HG03571 (cell line): ENCODE data around the gene ACO1.

Experiments
- ATAC-seq: cut with Tn5 transposase; IDR thresholded peaks from one replicate; pipeline ENCODE4 v1.9.1; 2021; ENCODE audit not compliant: unreplicated experiment

ACO1 gene

GRCh38 chr9:32414856-32415255 is 30.4 kb downstream of the ACO1 start:
- ATAC-seq, result no peak

DNA sequence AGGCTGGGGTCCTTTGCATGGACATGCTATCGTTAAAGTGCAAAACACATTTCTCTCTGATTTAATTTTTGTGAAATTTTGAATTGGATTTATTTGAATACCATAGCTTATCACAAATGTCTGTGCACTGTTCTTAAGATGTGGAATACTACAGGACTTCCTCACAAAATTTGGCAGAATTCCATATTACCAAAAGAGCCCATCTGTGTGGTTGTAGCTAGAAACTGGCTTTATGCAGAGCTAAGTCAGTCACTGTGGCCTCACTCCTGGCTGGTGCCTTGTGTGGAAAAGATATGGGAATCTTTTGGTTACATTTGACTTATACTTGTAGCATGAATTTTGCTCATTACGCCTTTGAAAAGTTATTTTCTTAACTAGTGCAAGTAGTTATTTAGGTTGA is 35.5 kb downstream of the ACO1 start:
- no peak for ATAC-seq

- no peak for ATAC-seq
These were observed 37.9 kb downstream of the ACO1 start for GRCh38 chr9:32422237-32422806.

- ATAC-seq, result no peak
These were observed 38.9 kb downstream of the ACO1 start for GRCh38 chr9:32423371-32423770.

DNA sequence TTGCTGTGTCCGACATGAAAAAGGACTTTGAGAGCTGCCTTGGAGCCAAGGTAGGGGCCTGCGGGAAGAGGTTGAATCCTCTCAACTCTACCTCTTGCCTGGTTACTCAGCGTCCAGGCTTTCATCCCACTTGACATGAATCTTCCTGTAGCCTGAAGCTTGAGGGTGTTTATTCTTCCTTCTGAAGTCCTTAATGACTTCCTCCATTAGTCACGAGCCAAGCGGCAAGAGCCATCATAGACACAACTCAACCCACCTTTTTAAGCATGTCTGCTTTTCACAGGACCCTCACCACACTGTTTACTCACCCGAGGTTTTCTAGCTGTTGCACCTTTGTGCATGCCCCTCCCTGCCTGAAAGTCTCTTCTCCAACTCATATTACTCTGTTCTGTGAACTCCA is 40.2 kb downstream of the ACO1 start:
- ATAC-seq, result no peak

GRCh38 chr9:32426278-32426939 is 42.0 kb downstream of the ACO1 start:
- no peak for ATAC-seq

GRCh38 chr9:32427111-32427873 is 42.8 kb downstream of the ACO1 start:
- ATAC-seq, result no peak

DNA sequence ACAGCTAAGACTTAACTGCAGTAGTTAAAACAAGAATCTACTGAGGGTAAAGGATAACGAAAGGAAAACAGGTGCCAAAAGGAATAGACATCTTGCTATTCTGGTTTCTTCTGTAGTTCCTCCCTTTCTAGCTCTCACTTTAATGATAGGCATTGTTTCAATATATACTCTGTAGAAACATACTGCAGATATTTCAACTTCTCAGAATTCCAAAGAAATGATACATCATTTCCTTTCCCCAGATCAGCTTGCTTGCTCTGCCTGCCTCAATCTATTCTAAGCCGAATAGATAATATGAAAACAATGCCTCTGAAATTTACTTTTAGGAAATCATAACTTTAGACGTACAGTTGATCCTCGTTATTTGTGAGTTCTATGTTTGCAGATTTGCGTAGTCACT is 46.3 kb downstream of the ACO1 start:
- ATAC-seq, result no peak

DNA sequence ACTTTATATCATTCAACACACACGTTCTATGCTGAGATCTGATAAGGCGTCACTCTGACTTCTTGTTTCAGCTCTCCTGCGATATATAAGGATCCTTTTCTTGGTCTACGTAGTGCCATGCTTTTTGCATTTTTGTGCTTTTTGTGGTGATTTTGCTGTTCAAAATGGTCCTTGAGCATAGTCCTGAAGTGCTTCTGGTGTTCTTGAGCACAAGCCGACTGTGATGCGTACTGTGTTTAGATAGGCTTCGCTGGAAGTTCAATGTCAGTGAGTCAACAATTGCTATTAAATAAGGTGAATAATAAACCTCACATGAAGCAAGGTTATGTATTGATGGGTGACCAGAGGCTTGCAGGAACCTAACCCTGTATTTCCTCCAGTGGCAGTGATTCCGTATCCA is 46.8 kb downstream of the ACO1 start:
- no peak for ATAC-seq

GRCh38 chr9:32431940-32432555 is 47.6 kb downstream of the ACO1 start:
- no peak for ATAC-seq

GRCh38 chr9:32434892-32435291 is 50.4 kb downstream of the ACO1 start:
- ATAC-seq, result no peak

DNA sequence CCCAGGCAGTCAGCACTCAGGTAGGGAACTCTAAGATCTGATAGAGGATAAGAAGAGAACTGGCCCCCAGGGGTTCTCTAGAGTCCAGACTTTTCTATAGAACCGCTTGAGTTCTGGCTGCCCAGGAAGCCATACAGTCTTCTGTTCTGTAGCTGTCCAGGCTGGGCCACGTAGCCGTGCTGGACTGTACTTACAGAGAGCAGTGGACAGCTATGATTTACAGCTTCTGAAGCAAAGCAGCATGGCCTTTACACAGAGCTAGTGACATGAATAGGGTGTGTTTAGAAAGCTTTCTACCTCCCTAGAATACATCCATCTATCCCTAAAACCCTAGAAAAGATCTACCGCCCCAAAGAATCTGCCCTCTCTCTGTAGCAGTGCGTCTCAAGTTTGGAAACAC is 57.2 kb downstream of the ACO1 start:
- peak; percentile 12 for ATAC-seq

GRCh38 chr9:32442433-32442832 is 58.0 kb downstream of the ACO1 start:
- ATAC-seq, result peak; percentile 65

DNA sequence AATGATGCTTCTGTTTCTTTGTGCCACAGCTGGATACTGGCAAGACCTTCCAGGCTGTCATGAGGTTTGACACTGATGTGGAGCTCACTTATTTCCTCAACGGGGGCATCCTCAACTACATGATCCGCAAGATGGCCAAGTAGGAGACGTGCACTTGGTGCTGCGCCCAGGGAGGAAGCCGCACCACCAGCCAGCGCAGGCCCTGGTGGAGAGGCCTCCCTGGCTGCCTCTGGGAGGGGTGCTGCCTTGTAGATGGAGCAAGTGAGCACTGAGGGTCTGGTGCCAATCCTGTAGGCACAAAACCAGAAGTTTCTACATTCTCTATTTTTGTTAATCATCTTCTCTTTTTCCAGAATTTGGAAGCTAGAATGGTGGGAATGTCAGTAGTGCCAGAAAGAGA is 65.5 kb downstream of the ACO1 start:
- no peak for ATAC-seq

- no peak for ATAC-seq
These were observed 69.8 kb downstream of the ACO1 start for GRCh38 chr9:32454280-32454679.

DNA sequence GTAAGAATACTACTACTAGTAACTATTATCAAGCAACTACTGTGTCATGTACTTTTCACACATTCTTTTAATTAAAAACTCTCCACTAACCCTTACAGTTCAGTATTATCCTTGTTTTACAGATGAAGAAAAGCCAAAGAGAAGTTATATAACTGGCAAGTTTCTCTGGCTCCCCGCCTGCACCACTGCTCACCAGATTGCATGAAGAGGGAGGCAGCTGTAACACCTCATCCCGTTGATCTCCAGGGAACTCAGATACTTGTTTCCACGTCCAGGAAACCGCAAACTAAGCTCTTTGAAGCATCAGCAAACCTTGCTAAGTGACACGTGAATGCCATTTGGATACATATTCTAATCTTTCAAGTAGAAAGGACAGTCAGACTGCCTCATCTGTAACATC is 71.3 kb downstream of the ACO1 start:
- no peak for ATAC-seq

GRCh38 chr9:32456564-32456963 is 72.1 kb downstream of the ACO1 start:
- no peak for ATAC-seq

DNA sequence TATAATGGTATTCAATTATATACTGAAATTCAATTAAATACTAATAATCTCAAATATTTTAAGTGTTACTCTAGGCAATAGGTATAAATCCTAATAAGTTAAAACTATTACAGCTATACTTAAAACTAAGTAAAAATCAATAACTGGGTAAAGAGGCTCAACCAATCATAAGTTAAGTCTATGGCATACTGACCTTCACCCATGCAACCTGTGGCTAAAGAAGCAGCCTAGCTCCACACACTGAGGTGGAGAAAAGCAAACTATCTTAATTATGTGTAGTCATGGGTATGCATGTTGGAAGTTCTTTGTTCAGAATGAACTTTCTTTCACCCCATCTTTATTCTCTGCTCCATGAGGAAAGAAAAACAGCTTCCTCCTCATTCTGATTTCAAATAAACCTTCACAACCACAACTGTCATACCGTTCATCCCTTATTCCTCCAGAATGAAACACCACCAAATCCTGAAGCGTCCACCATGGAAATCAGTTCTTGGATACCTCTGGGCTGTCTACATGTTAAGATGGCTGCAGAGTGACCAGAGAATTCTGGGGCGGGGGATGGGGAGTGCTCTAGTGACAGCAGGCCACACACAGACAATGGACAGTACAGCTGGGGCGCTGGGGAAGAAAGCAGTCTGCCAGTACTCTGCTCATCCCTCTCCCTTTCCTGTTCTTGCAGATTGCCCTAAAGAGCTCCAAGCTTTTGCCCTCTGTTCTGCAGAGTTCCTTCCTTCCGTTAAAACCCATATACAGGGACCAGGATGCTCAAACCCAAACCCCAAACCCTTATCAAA is 79.3 kb downstream of the ACO1 start:
- ATAC-seq, result no peak

GRCh38 chr9:32468740-32469139 is 84.3 kb downstream of the ACO1 start:
- no peak for ATAC-seq

DNA sequence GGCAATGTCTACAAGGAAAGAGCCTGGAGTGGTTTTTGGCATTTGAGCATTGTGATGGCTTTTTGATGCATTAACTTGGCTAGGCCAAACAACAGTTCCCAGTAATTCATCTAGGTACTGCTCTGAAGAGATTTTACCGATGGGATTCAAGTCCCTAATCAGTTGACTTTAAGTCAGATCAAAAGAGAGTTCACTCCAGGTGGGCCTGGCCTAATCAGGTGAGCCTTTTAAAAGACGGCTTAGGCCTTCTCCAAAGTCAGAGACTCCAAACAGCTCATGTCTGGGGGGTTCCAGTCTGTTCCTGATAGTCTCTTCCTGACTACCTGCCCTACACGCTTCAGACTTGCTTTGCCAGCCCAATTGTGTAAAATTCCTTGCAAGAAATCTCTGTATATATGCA is 87.9 kb downstream of the ACO1 start:
- ATAC-seq, result no peak

DNA sequence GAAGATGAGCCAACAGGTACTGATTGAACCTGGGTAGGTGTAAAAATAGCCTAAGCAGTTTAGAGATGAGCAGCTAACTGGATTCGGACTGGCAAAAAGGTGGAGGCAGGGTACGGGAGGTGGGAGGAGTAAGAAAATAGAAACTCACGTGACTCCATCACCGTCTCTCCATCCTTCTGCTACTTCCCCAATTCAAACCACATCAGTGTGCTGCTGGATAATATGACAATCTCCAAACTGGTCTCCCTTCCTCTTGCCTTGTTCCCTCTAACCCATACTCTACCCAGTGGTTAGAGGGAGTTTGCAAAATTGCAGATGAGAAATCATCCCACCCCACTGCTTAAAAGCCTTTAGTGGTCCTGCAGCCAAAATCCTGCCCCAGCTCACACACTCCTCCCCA is 98.9 kb downstream of the ACO1 start:
- no peak for ATAC-seq
